Spleen (tissue), 7 donors: ENCODE measurements around the gene KRR1.

Experiments used
- POLR2AphosphoS5 ChIP-seq, 3 donors: sonication (generic); formaldehyde crosslinking; IDR thresholded peaks; one replicate each; pipeline ENCODE4 v1.5.1; 2017; ENCODE audit warnings: antibody characterized with exemption in 3 of 3
- TF ChIP-seq, protein P1 (sequence below), 11 experiments: fragments of 200-600 bp in 7 of 11; fragments of 450-650 bp in 4 of 11; sonication (generic) in 4 of 11; IDR thresholded peaks in 8 of 11; conservative IDR thresholded peaks in 3 of 11; 1 replicate in 7 of 11; 2 replicates in 4 of 11; pipeline versions ENCODE4 v1.4.0 to v1.8.0; 2016 to 2021; ENCODE audit warnings: antibody characterized with exemption in 11 of 11, inconsistent platforms in 4 of 11, mild to moderate bottlenecking in 1 of 11
- donor health status: DM: no; HTN: no; CAD: no; lungs with moderate emphysema.
- donor health status: DM: no; HTN: no; CAD: no.
- donor health status: DM: no; HTN: no; CAD: no.

DNA sequence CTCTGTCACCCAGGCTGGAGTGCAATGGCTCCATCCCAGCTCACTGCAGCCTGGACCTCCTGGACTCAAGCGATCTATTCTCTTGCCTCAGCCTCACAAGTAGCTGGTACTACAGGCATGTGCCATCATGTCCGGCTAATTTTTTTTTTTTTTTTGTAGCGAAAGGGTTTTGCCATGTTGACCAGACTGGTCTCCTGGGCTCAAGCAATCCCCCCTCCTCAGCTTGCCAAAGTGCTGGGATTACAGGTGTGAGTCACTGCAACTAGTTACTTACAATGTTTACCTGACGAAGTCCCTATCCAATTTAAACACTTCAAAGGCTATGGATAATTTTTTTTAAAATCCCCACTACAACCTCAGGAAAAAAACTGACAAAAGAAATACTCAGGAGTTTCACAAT, 1.8 kb downstream of the KRR1 start:
- TF ChIP-seq POLR2AphosphoS5 (IDR thresholded peaks at IDR 0.05) = no peak
- TF ChIP-seq, protein P1, sequence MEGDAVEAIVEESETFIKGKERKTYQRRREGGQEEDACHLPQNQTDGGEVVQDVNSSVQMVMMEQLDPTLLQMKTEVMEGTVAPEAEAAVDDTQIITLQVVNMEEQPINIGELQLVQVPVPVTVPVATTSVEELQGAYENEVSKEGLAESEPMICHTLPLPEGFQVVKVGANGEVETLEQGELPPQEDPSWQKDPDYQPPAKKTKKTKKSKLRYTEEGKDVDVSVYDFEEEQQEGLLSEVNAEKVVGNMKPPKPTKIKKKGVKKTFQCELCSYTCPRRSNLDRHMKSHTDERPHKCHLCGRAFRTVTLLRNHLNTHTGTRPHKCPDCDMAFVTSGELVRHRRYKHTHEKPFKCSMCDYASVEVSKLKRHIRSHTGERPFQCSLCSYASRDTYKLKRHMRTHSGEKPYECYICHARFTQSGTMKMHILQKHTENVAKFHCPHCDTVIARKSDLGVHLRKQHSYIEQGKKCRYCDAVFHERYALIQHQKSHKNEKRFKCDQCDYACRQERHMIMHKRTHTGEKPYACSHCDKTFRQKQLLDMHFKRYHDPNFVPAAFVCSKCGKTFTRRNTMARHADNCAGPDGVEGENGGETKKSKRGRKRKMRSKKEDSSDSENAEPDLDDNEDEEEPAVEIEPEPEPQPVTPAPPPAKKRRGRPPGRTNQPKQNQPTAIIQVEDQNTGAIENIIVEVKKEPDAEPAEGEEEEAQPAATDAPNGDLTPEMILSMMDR (IDR thresholded peaks at IDR 0.05 in 8 of 11, conservative IDR thresholded peaks at IDR 0.05 in 3 of 11) = no peak
